OCI-LY7 (cell line): ENCODE results near the gene SLC5A5. TPM values are rescaled to one million over a fixed set of nuclear protein-coding genes. Genes with fewer than 3 reads are reported as not detected.

Experiments
- BruUV-seq: library from RNA; stranded (reverse); fragments of 400-500 nt; replicated peaks from 2 replicates; lab custom pipeline; 2021; lab: Mats Ljungman, UMichigan
- CTCF ChIA-PET: fragments of 300-600 bp; sonication (Branson Sonifier 250); formaldehyde crosslinking; loops from one replicate; lab custom pipeline; 2022; ENCODE audit warnings: antibody characterized with exemption; ENCODE audit not compliant: unreplicated experiment; lab: Charles Lee
- POLR2A ChIA-PET: fragments of 300-600 bp; sonication (Branson Sonifier 250); formaldehyde crosslinking; loops from one replicate; lab custom pipeline; 2022; ENCODE audit warnings: antibody characterized with exemption; lab: Charles Lee
- DNase-seq: peaks from one replicate; pipeline ENCODE4 v3.0.0-alpha.2; 2015; ENCODE audit warnings: low spot score
- H2AFZ ChIP-seq: fragments of 200-600 bp; sonication (generic), shearing (Covaris generic); 2 replicates; pipeline ENCODE4 v1.6.1; 2014; ENCODE audit warnings: mild to moderate bottlenecking, antibody characterized with exemption, low read length, moderate library complexity
- H3K27ac ChIP-seq: fragments of 200-600 bp; sonication (generic); 2 replicates; pipeline ENCODE4 v1.5.1; 2014; ENCODE audit warnings: mixed run types, low read depth, mild to moderate bottlenecking, moderate library complexity, low read length, inconsistent platforms; ENCODE audit not compliant: poor library complexity, severe bottlenecking
- H3K36me3 ChIP-seq: fragments of 200-600 bp; sonication (generic); 2 replicates; pipeline ENCODE4 v1.6.1; 2014; ENCODE audit warnings: mild to moderate bottlenecking, antibody characterized with exemption, low read length, moderate library complexity, mixed read lengths; ENCODE audit not compliant: insufficient read depth
- H3K4me1 ChIP-seq: fragments of 200-600 bp; sonication (generic); 2 replicates; pipeline ENCODE4 v1.5.1; 2014; ENCODE audit warnings: mild to moderate bottlenecking, low read length; ENCODE audit not compliant: insufficient read depth, poor library complexity, severe bottlenecking
- H3K4me2 ChIP-seq: fragments of 200-600 bp; sonication (generic); 2 replicates; pipeline ENCODE4 v1.6.1; 2014; ENCODE audit warnings: mild to moderate bottlenecking, low read length
- H3K4me3 ChIP-seq: fragments of 200-600 bp; sonication (generic); 2 replicates; pipeline ENCODE4 v1.5.1; 2014; ENCODE audit warnings: mild to moderate bottlenecking, low read depth, low read length; ENCODE audit not compliant: poor library complexity, severe bottlenecking
- H3K79me2 ChIP-seq: fragments of 200-600 bp; sonication (generic); 2 replicates; pipeline ENCODE4 v1.6.1; 2016; ENCODE audit warnings: low read depth, mild to moderate bottlenecking, low read length, moderate library complexity, mixed read lengths; ENCODE audit not compliant: insufficient read depth
- H3K9me2 ChIP-seq: fragments of 200-600 bp; sonication (generic); 2 replicates; pipeline ENCODE4 v1.6.1; 2016; ENCODE audit warnings: mild to moderate bottlenecking, low read length, mixed read lengths; ENCODE audit not compliant: insufficient read depth
- H3K9me3 ChIP-seq: fragments of 200-600 bp; sonication (generic); 2 replicates; pipeline ENCODE4 v1.6.1; 2014; ENCODE audit warnings: mild to moderate bottlenecking, mixed run types, low read length, mixed read lengths
- H4K20me1 ChIP-seq: fragments of 200-600 bp; sonication (generic); 2 replicates; pipeline ENCODE4 v1.6.1; 2014; ENCODE audit warnings: mild to moderate bottlenecking, antibody characterized with exemption, low read length, moderate library complexity, mixed read lengths; ENCODE audit not compliant: insufficient read depth
- CTCF ChIP-seq: fragments of 200-600 bp; sonication (generic); conservative IDR thresholded peaks from 2 replicates; pipeline ENCODE4 v1.5.1; 2014; ENCODE audit warnings: mild to moderate bottlenecking, antibody characterized with exemption, low read length, moderate library complexity, mixed read lengths
- EZH2phosphoT487 ChIP-seq: fragments of 200-600 bp; sonication (generic); IDR thresholded peaks from 2 replicates; pipeline ENCODE4 v1.6.1; 2018; ENCODE audit warnings: low read depth, borderline replicate concordance, mild to moderate bottlenecking, mixed run types, antibody characterized with exemption, low read length, moderate library complexity, mixed read lengths
- intact Hi-C: fragments of 100-400 bp; cut with micrococcal nuclease; formaldehyde crosslinking; loops from one replicate; pipeline ENCODE4 v1.10.0; 2022; ENCODE audit not compliant: unreplicated experiment
- total RNA-seq, 2 experiments: library from RNA; depleted of rRNA in 1 of 2; stranded (reverse); fragments of >200 nt in 1 of 2; shearing (Covaris generic) in 1 of 2; gene quantifications; 2 replicates each; pipeline ENCODE4 v1.2.3, GENCODE V29; 2014 to 2022

The SLC5A5 gene
- total RNA-seq, 2 experiments from 2014 or later = 0.03 TPM; not detected in 1

DNA sequence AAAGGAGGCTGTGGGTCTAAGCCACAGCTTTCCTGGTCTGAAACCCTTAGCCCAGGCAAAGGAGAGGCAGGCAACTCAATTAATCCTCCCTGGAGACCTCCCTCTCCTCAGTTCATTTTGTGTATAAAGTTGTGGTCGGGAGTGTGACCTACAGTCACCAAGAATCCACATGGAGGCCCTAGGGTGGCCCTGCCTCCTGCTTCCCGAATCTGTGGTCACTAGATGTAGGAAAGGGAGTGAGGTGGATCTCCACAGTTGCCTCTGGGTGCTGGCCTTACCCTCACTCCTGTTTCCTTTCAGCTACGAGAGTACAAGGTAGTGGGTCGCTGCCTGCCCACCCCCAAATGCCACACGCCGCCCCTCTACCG lies 10.8 kb upstream of the SLC5A5 start:
- intact Hi-C loops = no loop called here
- Histone ChIP-seq H3K9me3 (no peaks in the 10 kb centered on the region), H3K36me3 (peaks cover 56% of the 10 kb centered on the region), H2AFZ (no peak overlapping the region), H4K20me1 (peaks cover 21% of the 10 kb centered on the region), H3K9me2 (no peaks in the 10 kb centered on the region), H3K4me1 (peaks cover 36% of the 10 kb centered on the region), H3K79me2 (peaks cover 28% of the 10 kb centered on the region), H3K4me3 (peak overlapping the region; percentile 90), H3K4me2 (peak overlapping the region; percentile 96), H3K27ac (peak overlapping the region; percentile 65)
- DNase-seq = no peak
- CTCF ChIA-PET = no interaction called here
- TF ChIP-seq CTCF = no peak
- no peak for TF ChIP-seq EZH2phosphoT487
- POLR2A ChIA-PET = interaction anchor here (0.7 to 1.7 kb wide), 3 partner anchors 10 to 72 kb away, joined by 3 read pairs; partner anchors contain the start of gene CCDC124
- no TSS peak for BruUV-seq

DNA sequence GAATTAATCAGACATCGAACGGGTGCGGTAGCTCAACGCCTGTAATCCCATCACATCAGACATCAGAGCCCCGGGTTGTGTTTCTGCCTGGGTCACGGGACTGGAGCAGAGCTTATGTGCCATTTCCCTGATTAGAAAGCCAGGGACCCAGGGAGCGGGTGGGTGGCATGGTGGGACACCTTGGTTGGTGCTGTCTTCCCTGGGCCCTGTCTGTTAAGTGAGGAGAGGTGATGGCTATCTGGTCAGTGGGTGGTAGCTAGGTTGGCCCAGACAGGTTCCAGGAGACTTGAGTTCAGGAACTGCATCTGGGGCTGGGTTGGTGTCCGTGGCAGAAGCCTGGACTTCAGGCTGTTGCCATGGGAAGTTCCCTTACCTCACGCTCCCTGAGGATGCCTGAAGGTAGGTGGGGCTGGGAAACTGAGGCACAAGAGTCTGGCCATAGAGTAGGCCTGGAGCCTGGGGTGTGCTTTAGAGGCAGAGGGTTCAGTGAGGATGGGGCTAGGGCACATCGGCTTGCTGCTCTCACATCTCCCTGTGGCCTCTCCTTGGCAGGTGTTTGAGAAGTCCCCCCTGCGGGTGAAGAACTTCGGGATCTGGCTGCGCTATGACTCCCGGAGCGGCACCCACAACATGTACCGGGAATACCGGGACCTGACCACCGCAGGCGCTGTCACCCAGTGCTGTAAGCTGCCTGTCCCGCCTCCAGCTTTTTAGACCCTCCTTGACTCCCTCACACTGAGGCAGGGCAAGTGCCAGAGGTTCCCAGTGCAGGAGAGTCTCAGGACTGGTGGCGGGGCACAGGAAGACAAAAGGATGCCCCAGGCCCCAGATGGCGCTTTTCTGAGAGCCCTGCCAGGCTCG lies 10.0 kb upstream of the SLC5A5 start:
- Histone ChIP-seq H3K9me3 (no peaks in the 10 kb centered on the region), H4K20me1 (peaks cover 21% of the 10 kb centered on the region), H3K4me2 (peak overlapping the region; percentile 96), H2AFZ (no peak overlapping the region), H3K4me1 (peaks cover 36% of the 10 kb centered on the region), H3K27ac (peak overlapping the region; percentile 65), H3K9me2 (no peaks in the 10 kb centered on the region), H3K4me3 (peak overlapping the region; percentile 90), H3K36me3 (peaks cover 56% of the 10 kb centered on the region), H3K79me2 (peaks cover 28% of the 10 kb centered on the region)
- no peak for DNase-seq
- BruUV-seq = no TSS peak
- intact Hi-C loops = no loop called here
- TF ChIP-seq CTCF = no peak
- no peak for TF ChIP-seq EZH2phosphoT487
- POLR2A ChIA-PET = interaction anchor here (1.0 to 1.7 kb wide), 2 partner anchors 9 to 71 kb away, joined by 3 read pairs; partner anchors contain the start of gene CCDC124
- CTCF ChIA-PET = no interaction called here
